Effector memory CD4-positive, alpha-beta T cell (primary cell): ENCODE data around the gene PKP3.

Experiments used
- DNase-seq, 3 donors: peaks; one replicate each; pipeline ENCODE4 v3.0.0-alpha.2; 2020
- H3K27ac ChIP-seq: 2 replicates; pipeline ENCODE4 v1.7.0; 2013; ENCODE audit warnings: mild to moderate bottlenecking, low read length, moderate library complexity; ENCODE audit not compliant: insufficient read depth, poor library complexity, severe bottlenecking
- H3K27me3 ChIP-seq: replicated peaks from 2 replicates; pipeline ENCODE4 v1.7.0; 2013; ENCODE audit warnings: mild to moderate bottlenecking, low read length; ENCODE audit not compliant: insufficient read depth, control insufficient read depth, poor library complexity, severe bottlenecking
- H3K36me3 ChIP-seq: 2 replicates; pipeline ENCODE4 v1.7.0; 2013; ENCODE audit warnings: mild to moderate bottlenecking, low read length, moderate library complexity; ENCODE audit not compliant: control insufficient read depth, insufficient read depth
- H3K4me1 ChIP-seq: 2 replicates; pipeline ENCODE4 v1.7.0; 2013; ENCODE audit warnings: low read length, mild to moderate bottlenecking; ENCODE audit not compliant: control insufficient read depth, insufficient read depth, poor library complexity, severe bottlenecking
- H3K4me3 ChIP-seq: 2 replicates; pipeline ENCODE4 v1.7.0; 2013; ENCODE audit warnings: low read length, low read depth, mild to moderate bottlenecking; ENCODE audit not compliant: insufficient read depth, poor library complexity, severe bottlenecking
- H3K9me3 ChIP-seq: 2 replicates; pipeline ENCODE4 v1.7.0; 2013; ENCODE audit warnings: mild to moderate bottlenecking, low read length, moderate library complexity; ENCODE audit not compliant: control insufficient read depth

PKP3 gene

GRCh38 chr11:371716-372590 is 22.1 kb upstream of the PKP3 start:
- no peak for DNase-seq
- no peak overlapping the region for H3K27ac ChIP-seq
- H3K4me1 ChIP-seq = peaks cover 10% of the 10 kb centered on the region
- peaks cover 25% of the 10 kb centered on the region for H3K27me3 ChIP-seq
- H3K4me3 ChIP-seq = no peak overlapping the region
- H3K9me3 ChIP-seq = no peaks in the 10 kb centered on the region
- H3K36me3 ChIP-seq = no peaks in the 10 kb centered on the region

- Histone ChIP-seq H3K4me1 (peaks cover 10% of the 10 kb centered on the region), H3K4me3 (no peak overlapping the region), H3K9me3 (no peaks in the 10 kb centered on the region), H3K36me3 (no peaks in the 10 kb centered on the region), H3K27me3 (peaks cover 14% of the 10 kb centered on the region), H3K27ac (no peak overlapping the region)
- no peak for DNase-seq
Observed at GRCh38 chr11:372809-373715, 20.9 kb upstream of the PKP3 start.

GRCh38 chr11:373716-374551 is 20.1 kb upstream of the PKP3 start:
- Histone ChIP-seq H3K27ac (no peak overlapping the region), H3K27me3 (peaks cover 7% of the 10 kb centered on the region), H3K36me3 (no peaks in the 10 kb centered on the region), H3K4me1 (peaks cover 4% of the 10 kb centered on the region), H3K9me3 (no peaks in the 10 kb centered on the region), H3K4me3 (no peak overlapping the region)
- no peak for DNase-seq

GRCh38 chr11:375065-376025 is 18.7 kb upstream of the PKP3 start:
- no peak overlapping the region for H3K27ac ChIP-seq
- DNase-seq = no peak
- no peaks in the 10 kb centered on the region for H3K4me1 ChIP-seq
- no peaks in the 10 kb centered on the region for H3K9me3 ChIP-seq
- H3K27me3 ChIP-seq = peaks cover 4% of the 10 kb centered on the region
- H3K36me3 ChIP-seq = no peaks in the 10 kb centered on the region
- no peak overlapping the region for H3K4me3 ChIP-seq

GRCh38 chr11:376531-377173 is 17.4 kb upstream of the PKP3 start:
- DNase-seq = no peak
- H3K36me3 ChIP-seq = no peaks in the 10 kb centered on the region
- H3K27me3 ChIP-seq = no peaks in the 10 kb centered on the region

GRCh38 chr11:377174-377865 is 16.7 kb upstream of the PKP3 start:
- Histone ChIP-seq H3K27ac (no peak overlapping the region), H3K9me3 (no peaks in the 10 kb centered on the region), H3K4me3 (no peak overlapping the region), H3K36me3 (no peaks in the 10 kb centered on the region), H3K4me1 (no peaks in the 10 kb centered on the region), H3K27me3 (no peaks in the 10 kb centered on the region)
- DNase-seq = no peak

More at GRCh38 chr11:376531-377173, 17.4 kb upstream of the PKP3 start:
- Histone ChIP-seq H3K4me1 (no peaks in the 10 kb centered on the region), H3K27ac (no peak overlapping the region), H3K4me3 (no peak overlapping the region), H3K9me3 (no peaks in the 10 kb centered on the region)

GRCh38 chr11:377883-378500 is 16.0 kb upstream of the PKP3 start:
- Histone ChIP-seq H3K9me3 (no peaks in the 10 kb centered on the region), H3K4me3 (no peak overlapping the region), H3K4me1 (no peaks in the 10 kb centered on the region), H3K36me3 (no peaks in the 10 kb centered on the region), H3K27me3 (no peaks in the 10 kb centered on the region), H3K27ac (no peak overlapping the region)
- DNase-seq = no peak
